ENCODE measurements around the gene HSPE1. TPM values are rescaled to one million over a fixed set of nuclear protein-coding genes. Genes with fewer than 3 reads are reported as not detected.

Gene HSPE1
- total and polyA plus RNA-seq, 2 donors: 117 to 124 TPM

GRCh38 chr2:197486175-197486574 is 14.0 kb upstream of the HSPE1 start:
- peaks cover 40 to 70% of the 10 kb centered on the region in 2 donors for H3K36me3 ChIP-seq (ENCODE audit: control insufficient read depth in 2 of 2, insufficient read depth in 2 of 2, low read length in 1 of 2)
- no peaks in the 10 kb centered on the region for H3K4me1 ChIP-seq (ENCODE audit: control insufficient read depth in 2 of 2, insufficient read depth in 2 of 2, low read length in 2 of 2)
- WGBS: 96% methylated on average over 2 of the region's 2 CpGs
- no peak overlapping the region for H3K27ac ChIP-seq (ENCODE audit: low read depth in 1 of 2, low read length in 1 of 2)
- no peak overlapping the region for H3K4me3 ChIP-seq (ENCODE audit: low read length in 2 of 2)
- H3K9me3 ChIP-seq (ENCODE audit: control insufficient read depth in 2 of 2, insufficient read depth in 1 of 2, low read length in 1 of 2): peaks cover 0 to 18% of the 10 kb centered on the region in 2 donors
- DNase-seq (ENCODE audit: low read depth in 6 of 9, low spot score in 9 of 9): no peak
- H3K27me3 ChIP-seq (ENCODE audit: control insufficient read depth in 2 of 2, insufficient read depth in 1 of 2, low read length in 1 of 2): no peaks in the 10 kb centered on the region

- WGBS: 97% methylated on average over 4 of the region's 4 CpGs
- no peaks in the 10 kb centered on the region for H3K27me3 ChIP-seq (ENCODE audit: control insufficient read depth in 2 of 2, insufficient read depth in 1 of 2, low read length in 1 of 2)
These were observed 12.8 kb upstream of the HSPE1 start for GRCh38 chr2:197487385-197487784.

GRCh38 chr2:197495433-197496134 is 4.6 kb upstream of the HSPE1 start:
- H3K4me1 ChIP-seq (ENCODE audit: control insufficient read depth in 2 of 2, insufficient read depth in 2 of 2, low read length in 2 of 2): peaks cover 9% of the 10 kb centered on the region in 2 donors
- WGBS: 99% methylated on average over 2 of the region's 2 CpGs
- no peak for DNase-seq (ENCODE audit: low read depth in 6 of 9, low spot score in 9 of 9)
- H3K27me3 ChIP-seq (ENCODE audit: control insufficient read depth in 2 of 2, insufficient read depth in 1 of 2, low read length in 1 of 2): no peaks in the 10 kb centered on the region
- H3K4me3 ChIP-seq (ENCODE audit: low read length in 2 of 2): no peak overlapping the region
- no peaks in the 10 kb centered on the region for H3K9me3 ChIP-seq (ENCODE audit: control insufficient read depth in 2 of 2, insufficient read depth in 1 of 2, low read length in 1 of 2)
- H3K27ac ChIP-seq (ENCODE audit: low read depth in 1 of 2, low read length in 1 of 2): no peak overlapping the region
- peaks cover 17 to 71% of the 10 kb centered on the region in 2 donors for H3K36me3 ChIP-seq (ENCODE audit: control insufficient read depth in 2 of 2, insufficient read depth in 2 of 2, low read length in 1 of 2)

More at GRCh38 chr2:197487385-197487784, 12.8 kb upstream of the HSPE1 start:
- no peak overlapping the region for H3K4me3 ChIP-seq (ENCODE audit: low read length in 2 of 2)
- H3K27ac ChIP-seq (ENCODE audit: low read depth in 1 of 2, low read length in 1 of 2): no peak overlapping the region
- H3K4me1 ChIP-seq (ENCODE audit: control insufficient read depth in 2 of 2, insufficient read depth in 2 of 2, low read length in 2 of 2): no peaks in the 10 kb centered on the region
- DNase-seq (ENCODE audit: low read depth in 6 of 9, low spot score in 9 of 9): no peak
- H3K36me3 ChIP-seq (ENCODE audit: control insufficient read depth in 2 of 2, insufficient read depth in 2 of 2, low read length in 1 of 2): peaks cover 51 to 83% of the 10 kb centered on the region in 2 donors
- peaks cover 0 to 13% of the 10 kb centered on the region in 2 donors for H3K9me3 ChIP-seq (ENCODE audit: control insufficient read depth in 2 of 2, insufficient read depth in 1 of 2, low read length in 1 of 2)

DNA sequence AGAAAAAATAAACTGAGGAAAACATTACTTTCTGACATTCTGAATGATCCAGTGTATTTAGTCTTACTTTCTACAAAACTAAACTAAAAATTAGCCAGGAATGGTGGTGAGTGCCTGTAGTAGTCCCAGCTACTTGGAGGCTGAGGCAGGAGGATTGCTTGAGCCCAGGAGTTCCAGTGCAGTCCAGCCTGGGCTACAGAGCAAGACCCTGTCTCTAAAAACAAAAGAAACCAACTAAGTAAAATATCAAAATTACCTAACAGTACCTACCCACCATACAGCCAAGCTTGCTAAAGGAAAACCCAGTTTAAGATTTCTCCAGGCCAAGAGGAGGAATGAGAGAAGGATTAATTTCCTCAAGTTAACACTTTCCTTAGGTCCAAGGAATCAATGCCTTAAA is 3.5 kb upstream of the HSPE1 start:
- H3K4me3 ChIP-seq (ENCODE audit: low read length in 2 of 2): no peak overlapping the region
- H3K36me3 ChIP-seq (ENCODE audit: control insufficient read depth in 2 of 2, insufficient read depth in 2 of 2, low read length in 1 of 2): peaks cover 12 to 62% of the 10 kb centered on the region in 2 donors
- H3K27ac ChIP-seq (ENCODE audit: low read depth in 1 of 2, low read length in 1 of 2): no peak overlapping the region
- no peak for DNase-seq (ENCODE audit: low read depth in 6 of 9, low spot score in 9 of 9)
- peaks cover 9 to 14% of the 10 kb centered on the region in 2 donors for H3K4me1 ChIP-seq (ENCODE audit: control insufficient read depth in 2 of 2, insufficient read depth in 2 of 2, low read length in 2 of 2)
- no peaks in the 10 kb centered on the region for H3K9me3 ChIP-seq (ENCODE audit: control insufficient read depth in 2 of 2, insufficient read depth in 1 of 2, low read length in 1 of 2)
- no peaks in the 10 kb centered on the region for H3K27me3 ChIP-seq (ENCODE audit: control insufficient read depth in 2 of 2, insufficient read depth in 1 of 2, low read length in 1 of 2)

- no peak overlapping the region for H3K4me3 ChIP-seq (ENCODE audit: low read length in 2 of 2)
- peaks cover 15 to 21% of the 10 kb centered on the region in 2 donors for H3K4me1 ChIP-seq (ENCODE audit: control insufficient read depth in 2 of 2, insufficient read depth in 2 of 2, low read length in 2 of 2)
- H3K36me3 ChIP-seq (ENCODE audit: control insufficient read depth in 2 of 2, insufficient read depth in 2 of 2, low read length in 1 of 2): peaks cover 6 to 61% of the 10 kb centered on the region in 2 donors
- no peaks in the 10 kb centered on the region for H3K27me3 ChIP-seq (ENCODE audit: control insufficient read depth in 2 of 2, insufficient read depth in 1 of 2, low read length in 1 of 2)
- H3K27ac ChIP-seq (ENCODE audit: low read depth in 1 of 2, low read length in 1 of 2): no peak overlapping the region
- 81% methylated on average over 2 of the region's 2 CpGs for WGBS
- DNase-seq (ENCODE audit: low read depth in 6 of 9, low spot score in 9 of 9): no peak
- no peaks in the 10 kb centered on the region for H3K9me3 ChIP-seq (ENCODE audit: control insufficient read depth in 2 of 2, insufficient read depth in 1 of 2, low read length in 1 of 2)
These were observed 2.9 kb upstream of the HSPE1 start for GRCh38 chr2:197497326-197497725.

GRCh38 chr2:197498235-197498936 is 1.8 kb upstream of the HSPE1 start:
- no peaks in the 10 kb centered on the region for H3K9me3 ChIP-seq (ENCODE audit: control insufficient read depth in 2 of 2, insufficient read depth in 1 of 2, low read length in 1 of 2)
- peak in 2 of 9 donors; percentile 25 to 41 for DNase-seq (ENCODE audit: low read depth in 6 of 9, low spot score in 9 of 9)
- H3K4me1 ChIP-seq (ENCODE audit: control insufficient read depth in 2 of 2, insufficient read depth in 2 of 2, low read length in 2 of 2): peaks cover 16 to 22% of the 10 kb centered on the region in 2 donors
- H3K27ac ChIP-seq (ENCODE audit: low read depth in 1 of 2, low read length in 1 of 2): peak overlapping the region; percentile 95 to 98
- H3K36me3 ChIP-seq (ENCODE audit: control insufficient read depth in 2 of 2, insufficient read depth in 2 of 2, low read length in 1 of 2): peaks cover 4 to 58% of the 10 kb centered on the region in 2 donors
- no peaks in the 10 kb centered on the region for H3K27me3 ChIP-seq (ENCODE audit: control insufficient read depth in 2 of 2, insufficient read depth in 1 of 2, low read length in 1 of 2)
- 23% methylated on average over 14 of the region's 14 CpGs for WGBS
- peak overlapping the region; percentile 81 to 95 for H3K4me3 ChIP-seq (ENCODE audit: low read length in 2 of 2)

DNA sequence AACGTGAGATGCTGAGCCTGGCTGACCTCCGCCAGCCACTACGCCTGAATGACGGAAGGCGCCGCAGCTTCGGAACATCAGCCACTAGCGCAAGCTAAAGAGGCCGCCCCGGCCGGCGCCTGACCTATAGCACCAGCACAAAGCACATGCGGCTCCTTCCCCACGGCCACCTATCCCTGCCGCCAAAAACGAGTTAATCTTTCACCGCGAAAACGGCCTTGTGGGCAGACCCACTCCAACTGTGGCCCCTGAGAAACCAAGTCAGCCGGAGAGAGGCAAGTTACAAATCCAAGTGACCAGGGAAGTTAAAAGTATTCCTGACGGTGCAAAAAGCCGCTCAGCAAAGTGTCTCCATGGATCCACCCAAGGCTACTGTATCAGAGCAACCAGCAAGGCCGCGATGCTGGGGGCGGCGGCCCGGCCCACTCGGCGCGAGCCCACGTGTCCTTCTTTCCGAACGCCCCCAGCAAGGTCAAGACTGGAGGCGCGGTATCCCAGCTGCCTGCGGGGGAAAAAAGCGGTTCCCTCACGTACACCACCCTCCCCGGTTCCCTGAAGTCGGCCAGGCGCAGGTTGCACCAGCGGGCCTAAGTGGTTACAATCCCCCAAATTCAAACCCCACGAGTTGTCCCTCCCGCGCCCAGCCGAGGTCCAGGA is 1.1 kb upstream of the HSPE1 start:
- DNase-seq (ENCODE audit: low read depth in 6 of 9, low spot score in 9 of 9): peak in 3 of 9 donors; percentile 40 to 62 (median 52)
- WGBS: under 1% methylated on average over 46 of the region's 46 CpGs
- Histone ChIP-seq H3K4me1 (ENCODE audit: control insufficient read depth in 2 of 2, insufficient read depth in 2 of 2, low read length in 2 of 2) (peaks cover 16 to 22% of the 10 kb centered on the region in 2 donors), H3K4me3 (ENCODE audit: low read length in 2 of 2) (peak overlapping the region; percentile 81 to 95), H3K9me3 (ENCODE audit: control insufficient read depth in 2 of 2, insufficient read depth in 1 of 2, low read length in 1 of 2) (no peaks in the 10 kb centered on the region), H3K36me3 (ENCODE audit: control insufficient read depth in 2 of 2, insufficient read depth in 2 of 2, low read length in 1 of 2) (peaks cover 1 to 58% of the 10 kb centered on the region in 2 donors), H3K27ac (ENCODE audit: low read depth in 1 of 2, low read length in 1 of 2) (peak overlapping the region; percentile 95 to 98), H3K27me3 (ENCODE audit: control insufficient read depth in 2 of 2, insufficient read depth in 1 of 2, low read length in 1 of 2) (no peaks in the 10 kb centered on the region)

- peak in 2 of 9 donors; percentile 29 to 55 for DNase-seq (ENCODE audit: low read depth in 6 of 9, low spot score in 9 of 9)
- Histone ChIP-seq H3K27ac (ENCODE audit: low read depth in 1 of 2, low read length in 1 of 2) (peak overlapping the region; percentile 95 to 98), H3K27me3 (ENCODE audit: control insufficient read depth in 2 of 2, insufficient read depth in 1 of 2, low read length in 1 of 2) (no peaks in the 10 kb centered on the region), H3K36me3 (ENCODE audit: control insufficient read depth in 2 of 2, insufficient read depth in 2 of 2, low read length in 1 of 2) (peaks cover 10 to 53% of the 10 kb centered on the region in 2 donors), H3K4me3 (ENCODE audit: low read length in 2 of 2) (peak overlapping the region; percentile 81 to 95), H3K4me1 (ENCODE audit: control insufficient read depth in 2 of 2, insufficient read depth in 2 of 2, low read length in 2 of 2) (peaks cover 16 to 22% of the 10 kb centered on the region in 2 donors), H3K9me3 (ENCODE audit: control insufficient read depth in 2 of 2, insufficient read depth in 1 of 2, low read length in 1 of 2) (no peaks in the 10 kb centered on the region)
- WGBS: under 1% methylated on average over 30 of the region's 30 CpGs
These were observed 438 bp downstream of the HSPE1 start for GRCh38 chr2:197500503-197501131.

All from thymus (tissue), 11 donors.